HL-60 (cell line): ENCODE results near the gene TMPRSS12.
"Not testable (repeated sequence)": the region's sequence is repeated elsewhere in the genome, so short reads cannot be mapped to it uniquely, and the experiment has no call there.

Experiments used
- GABPA ChIP-seq: IDR thresholded peaks from 2 replicates; pipeline ENCODE4 v1.6.1; 2012; ENCODE audit warnings: low read depth
- POLR2AphosphoS5 ChIP-seq: IDR thresholded peaks from 2 replicates; pipeline ENCODE4 v1.6.1; 2012; ENCODE audit warnings: low read depth
- SPI1 ChIP-seq: IDR thresholded peaks from 2 replicates; pipeline ENCODE4 v1.6.1; 2012; ENCODE audit warnings: low read depth, mild to moderate bottlenecking, borderline replicate concordance
- TF ChIP-seq, protein P1 (sequence below): IDR thresholded peaks from one replicate; pipeline ENCODE4 v1.5.1; 2011; ENCODE audit warnings: low read length, control low read depth, inconsistent platforms; ENCODE audit not compliant: insufficient read depth
- TF ChIP-seq, protein P2 (sequence below): IDR thresholded peaks from 2 replicates; pipeline ENCODE4 v1.6.1; 2012; ENCODE audit warnings: low read depth; ENCODE audit not compliant: insufficient replicate concordance

DNA sequence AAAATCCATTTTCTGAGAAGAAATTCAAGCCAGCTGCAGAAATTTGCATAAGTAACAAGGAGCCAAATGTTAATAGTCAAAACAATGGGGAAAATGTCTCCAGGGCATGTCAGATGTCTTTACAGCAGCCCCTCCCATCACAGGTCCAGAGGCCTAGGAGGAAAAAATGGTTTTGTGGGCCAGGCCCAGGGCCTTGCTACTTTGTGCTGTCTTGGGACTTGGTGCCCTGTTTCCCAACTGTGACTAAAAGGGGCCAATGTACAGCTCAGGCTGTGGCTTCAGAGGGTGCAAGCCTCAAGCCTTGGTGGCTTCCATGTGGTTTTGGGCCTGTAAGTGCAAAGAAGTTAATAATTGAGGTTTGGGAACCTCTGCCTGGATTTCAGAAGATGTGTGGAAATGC is 8.9 kb upstream of the TMPRSS12 start:
- TF ChIP-seq, protein P1, sequence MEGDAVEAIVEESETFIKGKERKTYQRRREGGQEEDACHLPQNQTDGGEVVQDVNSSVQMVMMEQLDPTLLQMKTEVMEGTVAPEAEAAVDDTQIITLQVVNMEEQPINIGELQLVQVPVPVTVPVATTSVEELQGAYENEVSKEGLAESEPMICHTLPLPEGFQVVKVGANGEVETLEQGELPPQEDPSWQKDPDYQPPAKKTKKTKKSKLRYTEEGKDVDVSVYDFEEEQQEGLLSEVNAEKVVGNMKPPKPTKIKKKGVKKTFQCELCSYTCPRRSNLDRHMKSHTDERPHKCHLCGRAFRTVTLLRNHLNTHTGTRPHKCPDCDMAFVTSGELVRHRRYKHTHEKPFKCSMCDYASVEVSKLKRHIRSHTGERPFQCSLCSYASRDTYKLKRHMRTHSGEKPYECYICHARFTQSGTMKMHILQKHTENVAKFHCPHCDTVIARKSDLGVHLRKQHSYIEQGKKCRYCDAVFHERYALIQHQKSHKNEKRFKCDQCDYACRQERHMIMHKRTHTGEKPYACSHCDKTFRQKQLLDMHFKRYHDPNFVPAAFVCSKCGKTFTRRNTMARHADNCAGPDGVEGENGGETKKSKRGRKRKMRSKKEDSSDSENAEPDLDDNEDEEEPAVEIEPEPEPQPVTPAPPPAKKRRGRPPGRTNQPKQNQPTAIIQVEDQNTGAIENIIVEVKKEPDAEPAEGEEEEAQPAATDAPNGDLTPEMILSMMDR, result not testable (repeated sequence)
- not testable (repeated sequence) for TF ChIP-seq GABPA, POLR2AphosphoS5, SPI1
- TF ChIP-seq, protein P2, sequence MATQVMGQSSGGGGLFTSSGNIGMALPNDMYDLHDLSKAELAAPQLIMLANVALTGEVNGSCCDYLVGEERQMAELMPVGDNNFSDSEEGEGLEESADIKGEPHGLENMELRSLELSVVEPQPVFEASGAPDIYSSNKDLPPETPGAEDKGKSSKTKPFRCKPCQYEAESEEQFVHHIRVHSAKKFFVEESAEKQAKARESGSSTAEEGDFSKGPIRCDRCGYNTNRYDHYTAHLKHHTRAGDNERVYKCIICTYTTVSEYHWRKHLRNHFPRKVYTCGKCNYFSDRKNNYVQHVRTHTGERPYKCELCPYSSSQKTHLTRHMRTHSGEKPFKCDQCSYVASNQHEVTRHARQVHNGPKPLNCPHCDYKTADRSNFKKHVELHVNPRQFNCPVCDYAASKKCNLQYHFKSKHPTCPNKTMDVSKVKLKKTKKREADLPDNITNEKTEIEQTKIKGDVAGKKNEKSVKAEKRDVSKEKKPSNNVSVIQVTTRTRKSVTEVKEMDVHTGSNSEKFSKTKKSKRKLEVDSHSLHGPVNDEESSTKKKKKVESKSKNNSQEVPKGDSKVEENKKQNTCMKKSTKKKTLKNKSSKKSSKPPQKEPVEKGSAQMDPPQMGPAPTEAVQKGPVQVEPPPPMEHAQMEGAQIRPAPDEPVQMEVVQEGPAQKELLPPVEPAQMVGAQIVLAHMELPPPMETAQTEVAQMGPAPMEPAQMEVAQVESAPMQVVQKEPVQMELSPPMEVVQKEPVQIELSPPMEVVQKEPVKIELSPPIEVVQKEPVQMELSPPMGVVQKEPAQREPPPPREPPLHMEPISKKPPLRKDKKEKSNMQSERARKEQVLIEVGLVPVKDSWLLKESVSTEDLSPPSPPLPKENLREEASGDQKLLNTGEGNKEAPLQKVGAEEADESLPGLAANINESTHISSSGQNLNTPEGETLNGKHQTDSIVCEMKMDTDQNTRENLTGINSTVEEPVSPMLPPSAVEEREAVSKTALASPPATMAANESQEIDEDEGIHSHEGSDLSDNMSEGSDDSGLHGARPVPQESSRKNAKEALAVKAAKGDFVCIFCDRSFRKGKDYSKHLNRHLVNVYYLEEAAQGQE, result not testable (repeated sequence)
